HG03354 (cell line): ENCODE results near the gene CYP27B1.

Experiments
- ATAC-seq: cut with Tn5 transposase; IDR thresholded peaks from one replicate; pipeline ENCODE4 v1.9.1; 2021; ENCODE audit warnings: mild to moderate bottlenecking; ENCODE audit not compliant: unreplicated experiment, poor library complexity, severe bottlenecking

Gene CYP27B1

GRCh38 chr12:57770734-57771133 lies 3.9 kb upstream of the CYP27B1 start:
- no peak for ATAC-seq

- ATAC-seq, result no peak
Measured at GRCh38 chr12:57769594-57769993, 2.7 kb upstream of the CYP27B1 start.

GRCh38 chr12:57767876-57768275 lies 998 bp upstream of the CYP27B1 start:
- ATAC-seq, result no peak

GRCh38 chr12:57767305-57767698 lies 424 bp upstream of the CYP27B1 start:
- no peak for ATAC-seq

GRCh38 chr12:57765698-57766463 lies 997 bp downstream of the CYP27B1 start:
- ATAC-seq, result no peak

- peak; percentile 61 for ATAC-seq
Measured at GRCh38 chr12:57765003-57765697, 1.7 kb downstream of the CYP27B1 start.

GRCh38 chr12:57764662-57765002 lies 2.2 kb downstream of the CYP27B1 start:
- peak; percentile 13 for ATAC-seq

GRCh38 chr12:57763881-57764661 lies 2.8 kb downstream of the CYP27B1 start:
- no peak for ATAC-seq

- no peak for ATAC-seq
Measured at GRCh38 chr12:57762463-57762862, 4.4 kb downstream of the CYP27B1 start.

GRCh38 chr12:57761391-57761998 lies 5.4 kb downstream of the CYP27B1 start:
- ATAC-seq, result no peak

- ATAC-seq, result no peak
Measured at GRCh38 chr12:57760347-57760982, 6.4 kb downstream of the CYP27B1 start.

- peak; percentile 28 for ATAC-seq
Measured at GRCh38 chr12:57759360-57759980, 7.4 kb downstream of the CYP27B1 start.

- ATAC-seq, result no peak
Measured at GRCh38 chr12:57758552-57759359, 8.1 kb downstream of the CYP27B1 start.

- ATAC-seq, result no peak
Measured at GRCh38 chr12:57757771-57758170, 9.1 kb downstream of the CYP27B1 start.

GRCh38 chr12:57756406-57757341 lies 10.2 kb downstream of the CYP27B1 start:
- ATAC-seq, result peak; percentile 30

- no peak for ATAC-seq
Measured at GRCh38 chr12:57755454-57756372, 11.2 kb downstream of the CYP27B1 start.

- ATAC-seq, result no peak
Measured at GRCh38 chr12:57755194-57755453, 11.8 kb downstream of the CYP27B1 start.
